HUES64 (cell line): ENCODE results near the gene VSX1.

ENCODE experiments used
- H3K27ac ChIP-seq: 2 replicates; pipeline ENCODE4 v1.7.0; 2013; ENCODE audit warnings: low read depth, low read length, inconsistent platforms
- H3K27me3 ChIP-seq: 2 replicates; pipeline ENCODE4 v1.6.1; 2013; ENCODE audit warnings: mild to moderate bottlenecking, low read length; ENCODE audit not compliant: insufficient read depth
- H3K36me3 ChIP-seq: 2 replicates; pipeline ENCODE4 v1.6.1; 2013; ENCODE audit warnings: mild to moderate bottlenecking, low read length; ENCODE audit not compliant: insufficient read depth
- H3K4me1 ChIP-seq: 2 replicates; pipeline ENCODE4 v1.6.1; 2013; ENCODE audit warnings: mild to moderate bottlenecking, low read length, moderate library complexity; ENCODE audit not compliant: insufficient read depth
- H3K4me3 ChIP-seq: 2 replicates; pipeline ENCODE4 v1.5.1; 2013; ENCODE audit warnings: mild to moderate bottlenecking, low read length, moderate library complexity
- H3K9ac ChIP-seq: 2 replicates; pipeline ENCODE4 v1.6.1; 2013; ENCODE audit warnings: mild to moderate bottlenecking, low read depth, low read length
- H3K9me3 ChIP-seq: 2 replicates; pipeline ENCODE4 v1.6.1; 2013; ENCODE audit warnings: low read depth, low read length; ENCODE audit not compliant: insufficient read depth
- WGBS: fragments of 150-250, 120-280 bp; methylation state at CpG from one replicate; pipeline ENCODE4 v1.1.7; 2013; ENCODE audit warnings: missing lambda C conversion rate; 5-methylcytosine and 5-hydroxymethylcytosine counted together

VSX1 gene

GRCh38 chr20:25085756-25086495 is 4.0 kb upstream of the VSX1 start:
- Histone ChIP-seq H3K27me3 (peaks cover 95% of the 10 kb centered on the region), H3K4me3 (no peak overlapping the region), H3K4me1 (peaks cover 6% of the 10 kb centered on the region; the same call in 1 of the 2 replicates), H3K36me3 (no peaks in the 10 kb centered on the region), H3K9ac (no peak overlapping the region), H3K9me3 (no peaks in the 10 kb centered on the region), H3K27ac (no peak overlapping the region)
- WGBS: 82% methylated on average over 10 of the region's 10 CpGs

- Histone ChIP-seq H3K9me3 (no peaks in the 10 kb centered on the region), H3K36me3 (no peaks in the 10 kb centered on the region), H3K4me1 (peaks cover 6% of the 10 kb centered on the region; the same call in 1 of the 2 replicates), H3K4me3 (peak overlapping the region; percentile 46; the same call in 1 of the 2 replicates), H3K9ac (no peak overlapping the region), H3K27ac (no peak overlapping the region), H3K27me3 (peaks cover 97% of the 10 kb centered on the region)
- 4% methylated on average over 36 of the region's 36 CpGs for whole genome bisulfite sequencing
Observed at GRCh38 chr20:25084626-25085187, 2.8 kb upstream of the VSX1 start.

GRCh38 chr20:25083773-25084625 is 2.1 kb upstream of the VSX1 start:
- no peak overlapping the region for H3K27ac ChIP-seq
- no peaks in the 10 kb centered on the region for H3K9me3 ChIP-seq
- peaks cover 6% of the 10 kb centered on the region; the same call in 1 of the 2 replicates for H3K4me1 ChIP-seq
- H3K9ac ChIP-seq: no peak overlapping the region
- H3K4me3 ChIP-seq: peak overlapping the region; percentile 46
- H3K36me3 ChIP-seq: no peaks in the 10 kb centered on the region
- WGBS: 5% methylated on average over 54 of the region's 54 CpGs
- peaks cover 99% of the 10 kb centered on the region for H3K27me3 ChIP-seq

- peaks cover 6% of the 10 kb centered on the region; the same call in 1 of the 2 replicates for H3K4me1 ChIP-seq
- peak overlapping the region; percentile 46 for H3K4me3 ChIP-seq
- WGBS: 2% methylated on average over 44 of the region's 44 CpGs
- H3K27ac ChIP-seq: no peak overlapping the region
- H3K9ac ChIP-seq: no peak overlapping the region
- no peaks in the 10 kb centered on the region for H3K9me3 ChIP-seq
- H3K27me3 ChIP-seq: peaks cover 100% of the 10 kb centered on the region
- no peaks in the 10 kb centered on the region for H3K36me3 ChIP-seq
Observed at GRCh38 chr20:25083141-25083772, 1.3 kb upstream of the VSX1 start.

GRCh38 chr20:25082498-25082873 is 545 bp upstream of the VSX1 start:
- Histone ChIP-seq H3K27me3 (peaks cover 100% of the 10 kb centered on the region), H3K27ac (no peak overlapping the region), H3K9me3 (no peaks in the 10 kb centered on the region), H3K4me3 (no peak overlapping the region), H3K36me3 (no peaks in the 10 kb centered on the region), H3K9ac (no peak overlapping the region), H3K4me1 (peaks cover 6% of the 10 kb centered on the region; the same call in 1 of the 2 replicates)
- 28% methylated on average over 9 of the region's 9 CpGs for WGBS

GRCh38 chr20:25081065-25081729 is 744 bp downstream of the VSX1 start:
- Histone ChIP-seq H3K36me3 (no peaks in the 10 kb centered on the region), H3K9ac (no peak overlapping the region), H3K4me3 (peak overlapping the region; percentile 45), H3K27ac (no peak overlapping the region), H3K9me3 (no peaks in the 10 kb centered on the region), H3K4me1 (peaks cover 6% of the 10 kb centered on the region; the same call in 1 of the 2 replicates), H3K27me3 (peaks cover 98% of the 10 kb centered on the region)
- 3% methylated on average over 54 of the region's 54 CpGs for WGBS

GRCh38 chr20:25079171-25079570 is 2.8 kb downstream of the VSX1 start:
- WGBS: 77% methylated on average over 4 of the region's 4 CpGs
- no peak overlapping the region for H3K27ac ChIP-seq
- no peak overlapping the region for H3K4me3 ChIP-seq
- H3K36me3 ChIP-seq: no peaks in the 10 kb centered on the region
- H3K27me3 ChIP-seq: peaks cover 92% of the 10 kb centered on the region
- H3K9ac ChIP-seq: no peak overlapping the region
- H3K9me3 ChIP-seq: no peaks in the 10 kb centered on the region
- H3K4me1 ChIP-seq: peaks cover 5% of the 10 kb centered on the region; the same call in 1 of the 2 replicates

GRCh38 chr20:25078662-25079061 is 3.3 kb downstream of the VSX1 start:
- H3K4me1 ChIP-seq: no peaks in the 10 kb centered on the region
- no peak overlapping the region for H3K9ac ChIP-seq
- no peak overlapping the region for H3K4me3 ChIP-seq
- peaks cover 87% of the 10 kb centered on the region for H3K27me3 ChIP-seq
- 81% methylated on average over 8 of the region's 8 CpGs for WGBS
- no peaks in the 10 kb centered on the region for H3K36me3 ChIP-seq
- H3K27ac ChIP-seq: no peak overlapping the region
- H3K9me3 ChIP-seq: no peaks in the 10 kb centered on the region

- no peaks in the 10 kb centered on the region for H3K36me3 ChIP-seq
- peaks cover 78% of the 10 kb centered on the region for H3K27me3 ChIP-seq
- peak overlapping the region; percentile 48 for H3K4me3 ChIP-seq
- 5% methylated on average over 38 of the region's 38 CpGs for WGBS
- no peaks in the 10 kb centered on the region for H3K4me1 ChIP-seq
- H3K27ac ChIP-seq: no peak overlapping the region
- no peaks in the 10 kb centered on the region for H3K9me3 ChIP-seq
- no peak overlapping the region for H3K9ac ChIP-seq
Observed at GRCh38 chr20:25077610-25078169, 4.3 kb downstream of the VSX1 start.
